ENCODE data around the gene PTPN1. TPM values are rescaled to one million over a fixed set of nuclear protein-coding genes. Genes with fewer than 3 reads are reported as not detected.

Gene PTPN1
- total RNA-seq, 1 donor from 2014 or later: 47.5 TPM

DNA sequence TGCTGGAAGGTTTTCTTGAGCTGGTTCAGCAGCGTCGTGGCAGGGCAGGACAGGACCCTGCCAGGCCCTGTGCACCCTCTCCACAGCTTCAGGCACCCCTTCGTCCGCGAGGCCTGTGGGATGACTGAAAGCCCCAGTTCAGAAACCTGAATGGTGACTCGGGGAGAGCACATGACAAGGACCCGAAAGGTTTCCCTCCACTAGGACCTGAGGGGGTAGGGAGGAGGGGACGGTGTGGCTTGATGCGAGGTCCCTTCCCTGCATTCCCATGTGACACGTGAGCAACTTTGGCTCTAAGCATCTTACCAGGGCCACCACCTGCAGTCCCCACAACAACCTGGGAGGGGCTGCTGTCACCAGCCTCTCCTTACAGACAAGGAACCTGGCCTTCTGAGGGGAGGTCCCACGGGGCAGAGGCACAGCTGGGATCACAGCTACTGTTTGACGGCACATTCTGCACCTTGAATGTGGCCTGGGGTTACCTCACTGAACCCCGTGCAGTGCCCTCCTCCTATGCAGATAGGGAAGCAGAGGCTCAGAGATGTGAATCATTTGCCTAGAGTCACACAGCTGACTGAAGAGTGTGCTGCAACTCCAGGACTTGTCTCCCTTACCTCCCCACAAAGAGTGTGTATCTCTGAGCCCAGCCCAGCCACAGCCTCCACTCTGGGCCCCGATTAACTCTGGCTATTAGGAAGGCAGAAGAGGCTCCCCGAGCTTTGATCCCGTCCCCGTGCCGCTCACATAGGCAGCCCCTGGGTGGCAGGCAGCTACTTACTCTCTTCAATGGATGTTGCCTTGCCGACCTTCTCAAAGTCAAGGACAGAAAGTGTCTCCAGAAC lies 84.6 kb downstream of the PTPN1 start:
- H3K27me3 Mint-ChIP-seq (ENCODE audit: unreplicated experiment): no peaks in the 10 kb centered on the region
- peaks cover 9% of the 10 kb centered on the region for H3K9me3 Mint-ChIP-seq (ENCODE audit: unreplicated experiment)
- no peak for DNase-seq
- no peaks in the 10 kb centered on the region for H3K4me1 Mint-ChIP-seq (ENCODE audit: low read depth, unreplicated experiment)
- H3K27ac Mint-ChIP-seq (ENCODE audit: unreplicated experiment): no peak overlapping the region
- TF ChIP-seq, protein P1, sequence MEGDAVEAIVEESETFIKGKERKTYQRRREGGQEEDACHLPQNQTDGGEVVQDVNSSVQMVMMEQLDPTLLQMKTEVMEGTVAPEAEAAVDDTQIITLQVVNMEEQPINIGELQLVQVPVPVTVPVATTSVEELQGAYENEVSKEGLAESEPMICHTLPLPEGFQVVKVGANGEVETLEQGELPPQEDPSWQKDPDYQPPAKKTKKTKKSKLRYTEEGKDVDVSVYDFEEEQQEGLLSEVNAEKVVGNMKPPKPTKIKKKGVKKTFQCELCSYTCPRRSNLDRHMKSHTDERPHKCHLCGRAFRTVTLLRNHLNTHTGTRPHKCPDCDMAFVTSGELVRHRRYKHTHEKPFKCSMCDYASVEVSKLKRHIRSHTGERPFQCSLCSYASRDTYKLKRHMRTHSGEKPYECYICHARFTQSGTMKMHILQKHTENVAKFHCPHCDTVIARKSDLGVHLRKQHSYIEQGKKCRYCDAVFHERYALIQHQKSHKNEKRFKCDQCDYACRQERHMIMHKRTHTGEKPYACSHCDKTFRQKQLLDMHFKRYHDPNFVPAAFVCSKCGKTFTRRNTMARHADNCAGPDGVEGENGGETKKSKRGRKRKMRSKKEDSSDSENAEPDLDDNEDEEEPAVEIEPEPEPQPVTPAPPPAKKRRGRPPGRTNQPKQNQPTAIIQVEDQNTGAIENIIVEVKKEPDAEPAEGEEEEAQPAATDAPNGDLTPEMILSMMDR (IDR thresholded peaks at IDR 0.05; ENCODE audit: partially characterized antibody, unreplicated experiment): no peak
- no peak overlapping the region for H3K4me3 Mint-ChIP-seq (ENCODE audit: unreplicated experiment)
- no peaks in the 10 kb centered on the region for H3K36me3 Mint-ChIP-seq (ENCODE audit: unreplicated experiment)

DNA sequence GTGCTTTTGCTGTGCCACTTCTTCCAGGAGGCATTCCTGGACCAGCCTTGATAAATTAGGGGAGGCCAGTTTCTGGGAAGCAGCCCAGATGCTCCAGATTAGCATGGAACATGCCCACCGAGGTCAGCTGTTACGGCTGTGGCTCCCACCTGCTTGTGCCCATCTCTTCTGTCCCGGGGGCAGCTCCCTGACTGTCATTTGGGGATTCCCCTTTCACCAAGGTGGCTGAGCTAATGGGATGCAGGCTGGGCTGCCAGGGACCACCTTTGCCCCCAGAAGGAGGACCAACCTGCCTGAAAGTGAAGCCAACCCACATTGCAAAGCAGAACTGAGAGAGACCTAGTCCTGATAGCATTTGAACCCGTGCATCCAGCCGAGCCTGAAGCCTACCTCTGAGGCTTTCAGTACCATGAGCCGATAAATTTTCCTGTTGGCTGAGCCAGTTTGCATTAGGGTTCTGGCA lies 85.3 kb downstream of the PTPN1 start:
- no peak for DNase-seq
- Mint-ChIP-seq H3K4me3 (ENCODE audit: unreplicated experiment) (no peak overlapping the region), H3K36me3 (ENCODE audit: unreplicated experiment) (no peaks in the 10 kb centered on the region), H3K9me3 (ENCODE audit: unreplicated experiment) (peaks cover 9% of the 10 kb centered on the region), H3K27ac (ENCODE audit: unreplicated experiment) (no peak overlapping the region), H3K4me1 (ENCODE audit: low read depth, unreplicated experiment) (no peaks in the 10 kb centered on the region), H3K27me3 (ENCODE audit: unreplicated experiment) (no peaks in the 10 kb centered on the region)
- TF ChIP-seq, protein P1 (IDR thresholded peaks at IDR 0.05; ENCODE audit: partially characterized antibody, unreplicated experiment): no peak

DNA sequence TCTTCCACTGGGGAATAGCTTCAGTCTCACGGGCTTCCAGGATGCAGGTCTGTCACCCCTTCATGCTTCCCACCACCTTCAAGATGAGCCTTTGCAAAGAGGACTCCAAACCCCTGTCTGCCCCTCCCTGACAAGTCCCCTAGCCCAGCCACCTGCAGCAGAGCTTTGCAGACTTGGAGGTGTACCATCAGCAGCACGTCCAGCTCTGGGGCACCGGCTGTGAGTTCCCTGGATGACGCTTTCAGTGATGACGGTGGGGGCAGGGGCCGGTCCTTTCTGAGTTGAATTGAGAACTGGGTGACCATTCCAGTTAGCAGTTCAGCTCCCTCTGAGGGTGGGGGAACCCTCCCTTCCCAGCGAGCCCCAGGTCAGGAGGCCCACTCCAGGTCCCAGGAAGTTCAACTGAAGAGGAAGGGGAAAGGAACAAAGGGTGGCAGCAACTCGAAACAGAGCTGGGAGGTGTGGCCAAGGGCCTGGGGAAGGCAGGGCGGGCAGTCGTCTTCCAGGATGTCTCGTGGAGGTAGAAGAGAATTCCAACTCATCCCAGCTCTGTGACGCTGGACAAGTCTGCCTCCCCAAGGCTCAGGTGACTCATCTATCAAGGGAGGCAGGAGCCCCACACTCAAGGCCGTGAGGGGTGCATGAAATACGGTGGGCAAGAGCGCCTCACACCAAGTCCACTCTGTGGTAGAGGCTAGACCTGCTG lies 86.0 kb downstream of the PTPN1 start:
- peaks cover 9% of the 10 kb centered on the region for H3K9me3 Mint-ChIP-seq (ENCODE audit: unreplicated experiment)
- TF ChIP-seq, protein P1 (IDR thresholded peaks at IDR 0.05; ENCODE audit: partially characterized antibody, unreplicated experiment): no peak
- no peak overlapping the region for H3K27ac Mint-ChIP-seq (ENCODE audit: unreplicated experiment)
- H3K36me3 Mint-ChIP-seq (ENCODE audit: unreplicated experiment): no peaks in the 10 kb centered on the region
- no peaks in the 10 kb centered on the region for H3K27me3 Mint-ChIP-seq (ENCODE audit: unreplicated experiment)
- no peaks in the 10 kb centered on the region for H3K4me1 Mint-ChIP-seq (ENCODE audit: low read depth, unreplicated experiment)
- DNase-seq: no peak
- no peak overlapping the region for H3K4me3 Mint-ChIP-seq (ENCODE audit: unreplicated experiment)

DNA sequence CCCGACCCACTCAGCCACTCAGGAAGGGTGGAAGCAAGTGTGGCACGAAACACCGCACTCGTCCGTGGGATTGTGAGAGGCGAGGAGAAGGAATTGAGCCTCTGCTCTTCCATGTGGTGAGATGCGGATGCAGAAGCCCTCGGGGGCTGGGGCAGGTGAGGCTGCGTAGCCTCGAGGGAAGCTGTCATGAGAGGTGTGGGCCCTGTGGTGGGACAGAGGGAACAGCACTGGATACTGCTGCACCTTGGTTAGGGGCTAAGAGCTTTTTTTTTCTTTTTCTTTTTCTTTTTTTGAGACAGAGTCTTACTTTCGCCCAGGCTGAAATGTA lies 86.5 kb downstream of the PTPN1 start:
- Mint-ChIP-seq H3K27me3 (ENCODE audit: unreplicated experiment) (no peaks in the 10 kb centered on the region), H3K36me3 (ENCODE audit: unreplicated experiment) (no peaks in the 10 kb centered on the region), H3K27ac (ENCODE audit: unreplicated experiment) (no peak overlapping the region), H3K9me3 (ENCODE audit: unreplicated experiment) (peaks cover 9% of the 10 kb centered on the region), H3K4me1 (ENCODE audit: low read depth, unreplicated experiment) (no peaks in the 10 kb centered on the region), H3K4me3 (ENCODE audit: unreplicated experiment) (no peak overlapping the region)
- no peak for DNase-seq
- TF ChIP-seq, protein P1 (IDR thresholded peaks at IDR 0.05; ENCODE audit: partially characterized antibody, unreplicated experiment): no peak
